ENCODE results near the gene NLRC5.

The NLRC5 gene

GRCh38 chr16:56947604-56947995 is 41.8 kb upstream of the NLRC5 start (continued):
- TF ChIP-seq CSDC2 (CRISPR knock-in tag; IDR thresholded peaks at IDR 0.05) (no peak), SNAI2 (CRISPR knock-in tag; IDR thresholded peaks at IDR 0.05) (no peak)

- ATAC-seq: no peak
Measured at GRCh38 chr16:56948234-56948633, 41.1 kb upstream of the NLRC5 start.

More at GRCh38 chr16:56948234-56948633, 41.1 kb upstream of the NLRC5 start:
- TF ChIP-seq ARNTL (CRISPR knock-in tag; IDR thresholded peaks at IDR 0.05; ENCODE audit: borderline replicate concordance, low read depth): no peak
- no peak for TF ChIP-seq TCF4 (CRISPR knock-in tag; IDR thresholded peaks at IDR 0.05; ENCODE audit: borderline replicate concordance)
- TF ChIP-seq CREB5 (CRISPR knock-in tag; IDR thresholded peaks at IDR 0.05; ENCODE audit: low read depth): no peak
- no peak for TF ChIP-seq TOX (CRISPR knock-in tag; IDR thresholded peaks at IDR 0.05; ENCODE audit: borderline replicate concordance)
- no peak for TF ChIP-seq OSR1 (CRISPR knock-in tag; IDR thresholded peaks at IDR 0.05)
- TF ChIP-seq CSRNP3 (CRISPR knock-in tag; IDR thresholded peaks at IDR 0.05): no peak
- TF ChIP-seq ZNF8 (CRISPR knock-in tag; IDR thresholded peaks at IDR 0.05): no peak
- TF ChIP-seq RARB (CRISPR knock-in tag; IDR thresholded peaks at IDR 0.05): no peak
- TF ChIP-seq TSHZ2 (CRISPR knock-in tag; IDR thresholded peaks at IDR 0.05): no peak
- no peak for TF ChIP-seq ZFP3 (CRISPR knock-in tag; IDR thresholded peaks at IDR 0.05)
- TF ChIP-seq GLIS3 (CRISPR knock-in tag; IDR thresholded peaks at IDR 0.05): no peak
- TF ChIP-seq PATZ1 (CRISPR knock-in tag; IDR thresholded peaks at IDR 0.05; ENCODE audit: borderline replicate concordance): no peak
- TF ChIP-seq PPARA (CRISPR knock-in tag; IDR thresholded peaks at IDR 0.05; ENCODE audit: borderline replicate concordance): no peak
- TF ChIP-seq ZC3H10 (CRISPR knock-in tag; IDR thresholded peaks at IDR 0.05): no peak
- no peak for TF ChIP-seq ZNF565 (CRISPR knock-in tag; conservative IDR thresholded peaks at IDR 0.05; ENCODE audit: low read depth)
- no peak for TF ChIP-seq POU6F1 (CRISPR knock-in tag; IDR thresholded peaks at IDR 0.05; ENCODE audit: borderline replicate concordance, low read depth)
- TF ChIP-seq CSDC2 (CRISPR knock-in tag; IDR thresholded peaks at IDR 0.05): no peak
- no peak for TF ChIP-seq ZFP30 (CRISPR knock-in tag; IDR thresholded peaks at IDR 0.05)
- no peak for TF ChIP-seq ESRRG (CRISPR knock-in tag; IDR thresholded peaks at IDR 0.05)
- no peak for TF ChIP-seq SNAI2 (CRISPR knock-in tag; IDR thresholded peaks at IDR 0.05)

Data from SK-N-SH treated with all-trans-retinoic acid at 6 μM for 48 hours (cell line).